Embryonic facial prominence (tissue), 1 donor: ENCODE data around the gene POM121.
"Not testable (repeated sequence)": the region's sequence is repeated elsewhere in the genome, so short reads cannot be mapped to it uniquely, and the experiment has no call there.

Experiments used
- DNase-seq: peaks from one replicate; pipeline ENCODE4 v3.0.0-alpha.2; 2016; ENCODE audit errors: extremely low spot score

The POM121 gene

DNA sequence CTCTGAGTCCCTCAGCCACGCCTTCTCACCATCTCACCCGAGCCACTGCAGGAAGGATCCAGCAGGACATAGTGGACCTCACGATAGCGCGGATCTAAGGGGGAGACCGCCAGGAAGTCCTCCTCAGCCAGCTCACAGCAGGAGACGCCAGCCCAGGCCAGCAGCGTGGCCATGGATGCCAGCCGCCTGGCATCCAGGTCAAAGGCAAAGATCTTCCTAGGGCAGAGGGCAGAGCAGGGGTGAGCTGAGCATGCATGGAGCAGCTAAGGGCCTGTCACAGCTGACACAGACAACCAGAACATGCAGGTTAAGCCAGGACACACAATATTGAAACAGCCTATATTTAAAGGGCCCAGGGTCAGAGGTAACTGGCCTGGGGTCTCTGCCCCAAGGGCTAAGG is 24.4 kb downstream of the POM121 start:
- DNase-seq: not testable (repeated sequence)

GRCh38 chr7:72949686-72950085 is 24.8 kb downstream of the POM121 start:
- DNase-seq: not testable (repeated sequence)

DNA sequence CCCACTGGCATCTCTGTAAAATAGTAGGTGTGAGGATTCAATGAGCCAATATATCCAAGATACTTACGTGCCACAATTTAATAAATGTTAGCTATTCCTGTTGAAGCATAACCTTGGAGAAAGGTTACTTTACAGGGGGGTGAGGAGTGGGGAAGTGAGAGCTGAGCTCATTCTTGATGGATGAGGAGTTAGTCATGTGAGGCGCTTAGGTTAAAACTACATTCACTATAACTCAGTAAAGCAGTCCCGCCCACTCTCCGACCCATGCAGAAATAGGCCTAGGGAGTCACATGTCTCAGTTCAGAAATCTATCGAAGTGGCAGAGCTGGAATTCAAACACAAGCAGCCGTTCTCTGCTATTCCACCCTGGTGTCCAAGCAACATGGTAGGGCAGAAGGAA is 25.5 kb downstream of the POM121 start:
- DNase-seq: not testable (repeated sequence)

DNA sequence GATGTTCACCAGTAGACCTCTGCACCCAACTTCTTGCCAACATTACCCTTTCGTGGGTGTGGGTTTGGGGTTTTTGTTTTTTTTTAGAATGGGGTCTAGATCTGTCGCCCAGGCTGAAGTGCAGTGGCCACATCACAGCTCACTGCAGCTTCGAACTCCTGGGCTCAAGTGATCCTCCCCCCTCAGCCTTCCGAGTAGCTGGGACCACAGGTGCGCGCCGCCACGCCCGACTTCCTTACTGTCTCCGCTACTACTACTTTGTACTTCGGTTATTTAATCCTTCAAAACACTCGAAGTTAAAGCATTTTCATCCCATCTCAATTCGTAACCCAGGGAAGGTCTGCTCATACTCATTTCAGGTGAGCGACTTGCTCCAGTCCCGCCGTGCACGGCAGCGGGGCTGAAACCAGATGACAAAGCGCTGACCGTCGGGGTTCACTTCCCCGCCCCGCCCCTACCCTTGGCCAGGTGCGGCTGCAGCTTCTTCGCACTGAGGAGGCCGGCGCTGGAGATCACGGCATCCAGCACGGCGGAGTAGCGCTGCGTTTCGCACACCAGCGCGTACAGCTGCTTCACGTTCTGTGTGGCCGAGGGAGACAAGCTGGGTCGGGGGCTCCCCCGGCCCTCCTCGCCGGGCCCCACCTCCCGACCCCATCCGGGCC is 29.1 kb downstream of the POM121 start:
- DNase-seq: not testable (repeated sequence)

DNA sequence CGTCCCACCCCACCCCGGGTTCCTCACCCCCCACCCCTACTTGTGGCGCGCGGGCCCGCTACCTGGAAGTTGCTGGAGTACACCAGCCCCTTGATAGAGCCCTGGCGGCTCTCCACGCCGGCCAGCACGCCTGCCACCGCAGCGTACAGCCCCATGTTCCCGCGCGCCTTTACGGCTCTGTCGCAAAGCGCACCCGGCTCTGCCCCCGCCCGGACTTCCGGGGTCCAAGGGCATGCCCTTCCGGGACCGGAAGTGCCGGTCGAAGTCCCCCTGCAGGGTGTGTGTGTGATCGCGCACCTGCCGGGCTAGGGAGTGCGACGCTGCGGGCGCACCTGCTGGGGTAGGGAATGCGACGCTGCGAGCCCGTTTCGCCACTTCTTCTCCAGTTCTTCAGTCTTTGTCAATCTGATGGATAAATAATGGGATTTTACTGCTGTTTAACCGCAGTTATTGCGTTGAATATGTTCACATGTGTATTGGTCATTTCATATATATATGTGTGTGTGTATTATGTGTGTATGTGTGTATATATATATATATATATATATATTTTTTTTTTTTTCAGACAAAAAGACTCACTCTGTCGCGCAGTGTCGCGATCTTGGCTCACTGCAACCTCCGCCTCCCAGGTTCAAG is 29.8 kb downstream of the POM121 start:
- DNase-seq: not testable (repeated sequence)

DNA sequence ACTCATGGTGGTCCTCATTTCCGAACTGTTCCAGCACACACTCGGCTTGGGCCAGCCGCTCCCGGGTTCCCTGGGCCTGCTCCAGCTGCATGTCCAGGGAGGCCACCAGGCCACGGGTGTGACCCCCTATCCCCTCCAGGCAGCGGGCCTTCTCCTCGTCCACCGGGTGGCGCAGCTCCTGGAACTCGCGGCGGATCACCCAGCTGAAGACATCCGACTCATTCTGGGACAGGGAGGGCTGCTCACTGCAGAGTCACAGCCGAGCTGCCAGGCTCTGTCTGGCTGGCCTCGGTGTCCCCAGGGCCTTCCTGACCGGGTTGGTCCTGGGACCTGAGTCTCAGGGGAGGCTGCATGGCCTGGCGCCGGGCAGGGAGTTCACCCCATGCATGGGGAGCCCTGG is 35.1 kb downstream of the POM121 start:
- not testable (repeated sequence) for DNase-seq

DNA sequence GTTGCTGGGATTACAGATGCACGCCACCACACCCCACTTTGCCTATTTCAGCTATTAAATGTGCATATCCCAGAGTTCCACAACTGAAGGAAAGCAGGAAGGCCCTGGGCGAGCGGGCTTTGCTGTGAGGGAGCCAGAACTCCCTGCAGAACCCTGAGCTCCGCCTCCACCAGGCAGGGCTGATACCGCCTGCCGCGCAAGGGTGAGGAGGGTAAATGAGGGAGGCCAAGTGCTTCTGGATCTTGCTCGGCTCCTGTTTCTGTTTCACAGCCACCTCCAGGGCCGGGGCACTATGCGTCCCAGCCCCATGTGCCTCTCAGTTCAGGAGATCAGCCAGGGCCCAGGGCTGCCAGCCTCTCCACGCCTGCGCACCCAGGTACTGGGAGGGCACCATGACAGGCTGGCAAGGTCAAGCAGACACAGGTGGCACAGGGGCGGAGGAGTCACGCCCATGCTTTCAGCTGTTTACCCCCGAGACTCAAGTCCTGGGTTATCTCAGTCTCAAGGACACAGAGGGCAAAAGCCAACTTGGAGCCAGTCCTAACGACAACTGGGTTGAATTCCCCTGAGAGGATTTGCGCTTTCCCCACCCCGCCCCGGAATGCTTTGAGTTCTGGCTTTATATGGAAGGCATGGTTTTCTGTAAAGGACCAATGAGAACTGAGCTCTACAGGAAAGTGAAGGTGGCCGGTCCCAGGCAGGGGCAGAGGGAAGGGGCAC is 35.9 kb downstream of the POM121 start:
- not testable (repeated sequence) for DNase-seq

GRCh38 chr7:72961346-72961650 is 36.4 kb downstream of the POM121 start:
- DNase-seq: not testable (repeated sequence)

DNA sequence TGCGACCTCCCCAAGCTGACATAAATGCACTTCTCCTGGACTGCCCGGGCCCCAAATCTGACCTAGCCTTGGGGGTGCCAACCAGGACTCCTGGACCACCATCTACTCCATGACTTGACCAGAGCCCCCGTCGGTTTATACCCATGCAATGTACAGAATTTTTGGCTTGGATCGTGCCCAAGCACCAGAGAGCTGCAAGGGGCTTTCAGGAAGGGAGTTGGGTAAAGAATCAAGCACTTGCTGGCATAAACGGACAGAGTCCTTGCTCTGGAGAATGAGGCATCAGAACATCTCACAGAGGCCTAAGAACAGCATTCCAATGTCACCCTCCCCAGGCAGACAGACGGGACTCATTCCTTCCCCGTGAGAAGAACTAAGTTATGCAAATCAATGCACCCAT is 38.2 kb downstream of the POM121 start:
- not testable (repeated sequence) for DNase-seq

DNA sequence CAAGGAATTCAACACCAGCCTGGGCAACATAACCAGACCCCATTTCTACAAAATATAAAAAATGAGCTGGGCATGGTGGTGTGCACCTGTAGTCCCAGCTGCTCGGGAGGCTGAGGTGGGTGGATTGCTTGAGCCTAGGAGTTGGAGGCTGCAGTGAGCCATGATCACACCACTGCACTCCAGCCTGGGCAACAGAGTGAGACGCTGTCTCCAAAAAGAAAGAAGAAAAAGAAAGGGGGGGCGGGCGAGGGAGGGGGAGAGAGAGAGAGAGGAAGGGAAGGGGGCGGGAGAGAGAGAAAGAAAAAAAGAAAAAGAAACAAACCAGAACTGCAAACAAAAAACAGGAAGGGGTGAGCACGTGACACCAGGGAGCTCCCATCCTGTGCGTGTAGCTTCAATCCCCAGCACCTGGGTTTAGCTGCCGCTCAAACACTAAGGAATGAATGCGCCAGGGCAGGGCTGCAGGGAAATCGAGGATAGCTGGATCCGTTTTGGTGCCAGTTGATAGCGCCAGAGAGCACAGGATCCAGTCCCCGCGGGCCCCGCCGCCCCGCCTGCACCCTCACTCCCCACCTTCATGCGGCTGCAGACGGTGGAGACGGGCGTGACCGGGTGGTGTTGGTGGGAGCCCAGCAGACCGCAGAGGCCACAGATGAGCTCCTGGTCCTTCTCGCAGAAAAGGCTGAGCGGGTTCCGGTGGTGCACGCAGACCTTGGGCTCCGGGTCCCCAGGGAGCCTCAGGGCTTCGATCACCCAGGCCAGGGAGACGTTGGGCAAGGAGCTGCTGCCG is 40.5 kb downstream of the POM121 start:
- DNase-seq: not testable (repeated sequence)

- not testable (repeated sequence) for DNase-seq
These were observed 42.0 kb downstream of the POM121 start for GRCh38 chr7:72966892-72967291.

DNA sequence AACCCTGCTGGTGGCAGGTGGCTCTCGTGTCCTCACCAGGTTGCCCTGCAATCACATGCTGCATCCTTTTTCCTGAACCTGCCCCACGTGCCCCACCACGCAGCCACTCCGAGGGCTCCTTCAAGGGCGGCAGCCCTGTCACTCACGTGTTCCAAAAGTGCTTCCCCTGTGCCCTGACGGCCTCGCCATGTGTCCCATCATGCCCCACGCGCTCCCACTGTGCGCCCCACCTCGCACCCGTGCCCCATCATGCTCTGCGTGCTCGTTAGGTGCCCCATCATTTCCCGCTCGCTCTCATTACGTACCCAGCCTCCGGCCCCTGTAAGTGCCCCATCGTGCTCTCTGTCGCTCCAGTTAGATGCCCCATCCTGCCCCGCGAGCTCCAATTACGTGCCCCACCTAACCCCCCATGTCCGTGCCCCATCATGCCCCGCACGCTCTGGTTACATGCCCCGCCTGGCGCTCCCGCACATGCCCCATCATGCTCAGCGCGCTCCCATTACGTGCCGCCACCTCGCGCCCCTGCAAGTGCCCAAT is 44.2 kb downstream of the POM121 start, which contains the start of gene TRIM74:
TSS of gene TRIM74 (minus strand) at position 487 of the 537 bp plus-strand sequence. CDS start 3,309 bp downstream, outside the sequence.
- DNase-seq: not testable (repeated sequence)

- DNase-seq: not testable (repeated sequence)
These were observed 44.8 kb downstream of the POM121 start for GRCh38 chr7:72969688-72970087.

DNA sequence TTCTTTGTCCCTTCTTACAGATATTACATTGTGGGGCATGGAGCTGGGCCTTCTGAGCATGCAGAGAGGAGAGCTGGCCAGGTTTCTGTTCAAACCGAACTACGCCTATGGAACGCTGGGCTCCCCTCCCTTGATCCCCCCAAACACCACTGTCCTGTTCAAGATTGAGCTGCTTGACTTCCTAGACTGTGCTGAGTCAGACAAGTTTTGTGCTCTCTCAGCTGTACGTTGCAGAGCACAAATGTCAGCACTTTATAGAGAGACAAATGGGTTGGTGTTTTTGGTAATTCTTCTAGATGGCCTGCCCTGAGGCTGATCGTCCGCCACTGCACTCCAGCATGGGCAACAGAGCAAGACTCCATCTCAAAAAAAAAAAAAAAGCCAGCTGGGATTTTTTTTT is 46.6 kb downstream of the POM121 start:
- not testable (repeated sequence) for DNase-seq

DNA sequence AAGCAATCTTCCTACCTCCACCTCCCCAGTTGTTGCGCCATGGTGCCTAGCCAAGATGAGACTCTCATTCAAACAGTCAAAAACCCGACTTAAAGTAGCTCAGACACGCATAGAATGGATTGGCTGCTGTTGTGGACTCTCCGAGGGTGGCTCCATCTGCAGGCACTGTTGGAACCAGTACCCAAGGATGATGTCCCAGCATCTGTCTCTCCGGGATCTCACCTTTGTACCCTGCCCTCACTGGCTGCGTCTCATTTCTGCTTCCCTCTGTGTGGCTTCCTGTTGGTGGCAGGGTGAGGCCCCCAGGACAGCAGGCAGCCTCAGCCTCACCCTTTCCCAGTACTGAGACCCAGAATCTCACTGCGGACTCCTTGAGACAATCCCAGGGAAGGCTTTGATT is 49.9 kb downstream of the POM121 start:
- DNase-seq: not testable (repeated sequence)

GRCh38 chr7:72975656-72976286 is 50.9 kb downstream of the POM121 start:
- DNase-seq: not testable (repeated sequence)

DNA sequence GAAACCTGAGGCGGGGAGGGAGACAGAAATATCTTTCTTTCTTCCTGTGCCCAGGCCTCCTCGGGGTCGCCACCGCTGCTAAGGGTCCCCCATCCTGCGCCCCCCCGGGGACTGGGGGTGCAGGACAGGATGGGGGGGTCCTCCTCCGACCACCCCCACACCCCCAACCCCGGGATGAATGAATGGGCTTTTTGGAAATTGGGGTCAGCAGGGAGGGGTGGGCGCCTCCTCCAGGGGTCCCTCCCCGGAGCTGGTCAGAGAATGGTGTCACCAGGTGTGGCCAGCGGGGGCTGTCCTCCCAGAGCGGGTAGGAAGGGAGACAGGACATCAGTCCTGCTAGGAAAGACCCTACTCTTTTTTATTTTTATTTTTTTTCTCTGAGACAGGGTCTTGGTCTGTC is 51.5 kb downstream of the POM121 start:
- DNase-seq: not testable (repeated sequence)

- not testable (repeated sequence) for DNase-seq
These were observed 55.5 kb downstream of the POM121 start for GRCh38 chr7:72980382-72980781.

- not testable (repeated sequence) for DNase-seq
These were observed 57.2 kb downstream of the POM121 start for GRCh38 chr7:72982084-72982483.

GRCh38 chr7:72990146-72990913 is 65.4 kb downstream of the POM121 start:
- DNase-seq: not testable (repeated sequence)
